Transverse colon (tissue), 3 donors: ENCODE results near the gene NRN1L.

Experiments
- EP300 ChIP-seq: sonication (generic); formaldehyde crosslinking; IDR thresholded peaks from one replicate; pipeline ENCODE4 v1.6.1; 2017; ENCODE audit warnings: antibody characterized with exemption, low read depth
- TF ChIP-seq, protein P1 (sequence below), 5 experiments: fragments of 200-600 bp in 3 of 5; fragments of 450-650 bp in 2 of 5; sonication (generic) in 3 of 5; IDR thresholded peaks; 1 replicate in 2 of 5; 2 replicates in 3 of 5; pipeline ENCODE4 v1.5.1; 2016 to 2017; ENCODE audit warnings: antibody characterized with exemption in 5 of 5, inconsistent platforms in 3 of 5, mild to moderate bottlenecking in 2 of 5, moderate library complexity in 1 of 5

DNA sequence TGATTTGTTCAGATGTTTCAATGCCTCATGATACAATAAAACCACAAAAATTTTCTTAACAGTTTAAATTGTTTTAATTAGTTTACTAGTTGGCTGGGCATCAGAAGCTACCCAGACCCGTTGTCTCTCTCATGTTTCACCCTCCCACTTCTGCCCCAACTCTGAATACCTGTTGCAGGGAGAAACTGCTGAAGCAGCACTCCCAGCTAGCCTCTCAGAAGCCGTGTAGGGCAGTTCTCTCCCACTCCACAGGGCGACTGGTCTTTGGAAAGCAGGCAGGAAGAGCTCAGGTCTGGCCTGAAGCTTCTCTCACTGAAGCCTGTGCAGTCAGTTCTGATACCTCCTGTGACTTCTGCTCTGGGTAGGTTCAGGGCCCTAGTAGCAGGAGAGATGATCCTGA, 13.4 kb upstream of the NRN1L start:
- TF ChIP-seq, protein P1, sequence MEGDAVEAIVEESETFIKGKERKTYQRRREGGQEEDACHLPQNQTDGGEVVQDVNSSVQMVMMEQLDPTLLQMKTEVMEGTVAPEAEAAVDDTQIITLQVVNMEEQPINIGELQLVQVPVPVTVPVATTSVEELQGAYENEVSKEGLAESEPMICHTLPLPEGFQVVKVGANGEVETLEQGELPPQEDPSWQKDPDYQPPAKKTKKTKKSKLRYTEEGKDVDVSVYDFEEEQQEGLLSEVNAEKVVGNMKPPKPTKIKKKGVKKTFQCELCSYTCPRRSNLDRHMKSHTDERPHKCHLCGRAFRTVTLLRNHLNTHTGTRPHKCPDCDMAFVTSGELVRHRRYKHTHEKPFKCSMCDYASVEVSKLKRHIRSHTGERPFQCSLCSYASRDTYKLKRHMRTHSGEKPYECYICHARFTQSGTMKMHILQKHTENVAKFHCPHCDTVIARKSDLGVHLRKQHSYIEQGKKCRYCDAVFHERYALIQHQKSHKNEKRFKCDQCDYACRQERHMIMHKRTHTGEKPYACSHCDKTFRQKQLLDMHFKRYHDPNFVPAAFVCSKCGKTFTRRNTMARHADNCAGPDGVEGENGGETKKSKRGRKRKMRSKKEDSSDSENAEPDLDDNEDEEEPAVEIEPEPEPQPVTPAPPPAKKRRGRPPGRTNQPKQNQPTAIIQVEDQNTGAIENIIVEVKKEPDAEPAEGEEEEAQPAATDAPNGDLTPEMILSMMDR (IDR thresholded peaks at IDR 0.05) = no peak
- no peak for TF ChIP-seq EP300
